Epithelial cell of esophagus (primary cell): ENCODE data around the gene SYCN.

Experiments used
- DNase-seq: peaks from one replicate; pipeline ENCODE4 v3.0.0; 2010; ENCODE audit warnings: low read depth
- H3K4me3 ChIP-seq: 2 replicates; pipeline ENCODE4 v1.5.1; 2011; ENCODE audit warnings: mild to moderate bottlenecking, low read length, control low read depth
- TF ChIP-seq, protein P1 (sequence below): IDR thresholded peaks from 2 replicates; pipeline ENCODE4 v1.5.1; 2011; ENCODE audit warnings: low read depth, mild to moderate bottlenecking, low read length, control low read depth, inconsistent platforms; ENCODE audit not compliant: insufficient read depth; ENCODE audit errors: missing control alignments

SYCN gene

DNA sequence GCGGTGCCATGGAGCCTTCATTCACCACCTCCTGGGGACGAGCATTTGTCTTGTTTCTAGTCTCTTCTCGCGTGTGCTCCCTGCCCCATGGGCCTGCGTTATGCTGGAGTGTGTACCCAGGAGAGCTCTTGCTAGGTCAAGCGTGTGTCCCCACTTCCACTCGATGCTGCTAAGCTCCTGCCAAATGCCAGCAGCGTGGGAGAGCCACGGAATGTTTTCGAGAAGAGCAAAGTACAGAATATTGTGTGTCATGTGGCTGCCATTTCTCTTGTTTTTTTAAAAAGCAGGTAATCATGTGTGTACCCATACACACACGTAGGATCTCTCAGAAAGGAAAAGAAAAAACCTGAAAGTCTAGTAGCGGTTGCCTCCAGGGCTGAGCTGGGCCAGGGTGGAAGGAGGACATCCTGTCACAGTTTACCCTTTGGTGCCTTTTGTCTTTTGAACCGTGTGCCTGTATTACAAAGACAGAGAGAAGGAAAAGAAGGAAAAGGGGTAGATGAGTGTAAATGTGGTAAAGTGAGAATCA lies 49.9 kb downstream of the SYCN start:
- DNase-seq: peak; percentile 65
- no peak overlapping the region for H3K4me3 ChIP-seq
- TF ChIP-seq, protein P1, sequence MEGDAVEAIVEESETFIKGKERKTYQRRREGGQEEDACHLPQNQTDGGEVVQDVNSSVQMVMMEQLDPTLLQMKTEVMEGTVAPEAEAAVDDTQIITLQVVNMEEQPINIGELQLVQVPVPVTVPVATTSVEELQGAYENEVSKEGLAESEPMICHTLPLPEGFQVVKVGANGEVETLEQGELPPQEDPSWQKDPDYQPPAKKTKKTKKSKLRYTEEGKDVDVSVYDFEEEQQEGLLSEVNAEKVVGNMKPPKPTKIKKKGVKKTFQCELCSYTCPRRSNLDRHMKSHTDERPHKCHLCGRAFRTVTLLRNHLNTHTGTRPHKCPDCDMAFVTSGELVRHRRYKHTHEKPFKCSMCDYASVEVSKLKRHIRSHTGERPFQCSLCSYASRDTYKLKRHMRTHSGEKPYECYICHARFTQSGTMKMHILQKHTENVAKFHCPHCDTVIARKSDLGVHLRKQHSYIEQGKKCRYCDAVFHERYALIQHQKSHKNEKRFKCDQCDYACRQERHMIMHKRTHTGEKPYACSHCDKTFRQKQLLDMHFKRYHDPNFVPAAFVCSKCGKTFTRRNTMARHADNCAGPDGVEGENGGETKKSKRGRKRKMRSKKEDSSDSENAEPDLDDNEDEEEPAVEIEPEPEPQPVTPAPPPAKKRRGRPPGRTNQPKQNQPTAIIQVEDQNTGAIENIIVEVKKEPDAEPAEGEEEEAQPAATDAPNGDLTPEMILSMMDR: no peak
